ENCODE data around the gene NSUN7. TPM values are rescaled to one million over a fixed set of nuclear protein-coding genes. Genes with fewer than 3 reads are reported as not detected.
"Not testable (repeated sequence)": the region's sequence is repeated elsewhere in the genome, so short reads cannot be mapped to it uniquely, and the experiment has no call there.

NSUN7 gene
- not detected in 2 replicates for total RNA-seq
- polyA plus RNA-seq (2012), result 0.25 TPM

GRCh38 chr4:40749717-40750460 is at the start of gene NSUN7:
NSUN7 (plus strand) TSS chr4:40749955; CDS start chr4:40750694, 739 bp downstream.
- peak; percentile 6 for DNase-seq (ENCODE audit: low read depth)

- DNase-seq (ENCODE audit: low read depth), result no peak
These were observed 47.5 kb upstream of the NSUN7 start for GRCh38 chr4:40702137-40702799.

- DNase-seq (ENCODE audit: low read depth), result no peak
These were observed 47.0 kb upstream of the NSUN7 start for GRCh38 chr4:40702800-40703151.

- DNase-seq (ENCODE audit: low read depth), result no peak
These were observed 45.7 kb upstream of the NSUN7 start for GRCh38 chr4:40704073-40704472.

- peak; percentile 9 for DNase-seq (ENCODE audit: low read depth)
These were observed 39.1 kb upstream of the NSUN7 start for GRCh38 chr4:40710484-40711254.

- not testable (repeated sequence) for DNase-seq (ENCODE audit: low read depth)
These were observed 36.8 kb upstream of the NSUN7 start for GRCh38 chr4:40713001-40713400.

GRCh38 chr4:40713798-40714197 is 36.0 kb upstream of the NSUN7 start:
- DNase-seq (ENCODE audit: low read depth), result no peak

- no peak for DNase-seq (ENCODE audit: low read depth)
These were observed 31.2 kb upstream of the NSUN7 start for GRCh38 chr4:40718586-40718985.

- peak; percentile 41 for DNase-seq (ENCODE audit: low read depth)
These were observed 30.6 kb upstream of the NSUN7 start for GRCh38 chr4:40719008-40719623.

GRCh38 chr4:40720351-40720750 is 29.4 kb upstream of the NSUN7 start:
- no peak for DNase-seq (ENCODE audit: low read depth)

GRCh38 chr4:40720916-40721315 is 28.8 kb upstream of the NSUN7 start:
- DNase-seq (ENCODE audit: low read depth), result no peak

- no peak for DNase-seq (ENCODE audit: low read depth)
These were observed 28.0 kb upstream of the NSUN7 start for GRCh38 chr4:40721730-40722171.

GRCh38 chr4:40722576-40723161 is 27.1 kb upstream of the NSUN7 start:
- no peak for DNase-seq (ENCODE audit: low read depth)

GRCh38 chr4:40723728-40724127 is 26.0 kb upstream of the NSUN7 start:
- DNase-seq (ENCODE audit: low read depth), result no peak

GRCh38 chr4:40728333-40728732 is 21.4 kb upstream of the NSUN7 start:
- no peak for DNase-seq (ENCODE audit: low read depth)

GRCh38 chr4:40729555-40729954 is 20.2 kb upstream of the NSUN7 start:
- DNase-seq (ENCODE audit: low read depth), result no peak

GRCh38 chr4:40730091-40730679 is 19.6 kb upstream of the NSUN7 start:
- no peak for DNase-seq (ENCODE audit: low read depth)

GRCh38 chr4:40731361-40731760 is 18.4 kb upstream of the NSUN7 start:
- no peak for DNase-seq (ENCODE audit: low read depth)

- DNase-seq (ENCODE audit: low read depth), result no peak
These were observed 17.9 kb upstream of the NSUN7 start for GRCh38 chr4:40731792-40732245.

- DNase-seq (ENCODE audit: low read depth), result no peak
These were observed 16.0 kb upstream of the NSUN7 start for GRCh38 chr4:40733752-40734151.

- DNase-seq (ENCODE audit: low read depth), result no peak
These were observed 15.3 kb upstream of the NSUN7 start for GRCh38 chr4:40734497-40734896.

All from myocyte (in vitro differentiated cells).